Stimulated activated CD8-positive, alpha-beta memory T cell treated with anti-CD3 and anti-CD28 coated beads, Interleukin-2, amount 100 ng/mL, for 48 hours (primary cell): ENCODE measurements around the gene TSPAN31.

Experiments
- DNase-seq, 2 donors: peaks; one replicate each; pipeline ENCODE4 v3.0.0-alpha.2; 2020; ENCODE audit warnings: low read depth in 2 of 2

Gene TSPAN31

GRCh38 chr12:57735952-57736740 is 8.7 kb upstream of the TSPAN31 start:
- no peak for DNase-seq

GRCh38 chr12:57736741-57737466 is 7.9 kb upstream of the TSPAN31 start:
- no peak for DNase-seq

GRCh38 chr12:57737467-57738460 is 7.1 kb upstream of the TSPAN31 start:
- no peak for DNase-seq

- DNase-seq = no peak
These were observed 6.1 kb upstream of the TSPAN31 start, which contains the start of gene AGAP2 for GRCh38 chr12:57738661-57739237. TSS of gene AGAP2 (minus strand) at chr12:57738742. CDS start at chr12:57738246, 496 bp downstream.

- DNase-seq = no peak
These were observed 5.5 kb upstream of the TSPAN31 start for GRCh38 chr12:57739387-57739786.

- DNase-seq = no peak
These were observed 4.8 kb upstream of the TSPAN31 start for GRCh38 chr12:57739914-57740538.

- peak; percentile 52 to 59 for DNase-seq
These were observed 4.0 kb upstream of the TSPAN31 start for GRCh38 chr12:57740656-57741412.

- DNase-seq = no peak
These were observed 3.4 kb upstream of the TSPAN31 start for GRCh38 chr12:57741413-57741789.

- DNase-seq = peak; percentile 55 to 72
These were observed 2.7 kb upstream of the TSPAN31 start for GRCh38 chr12:57741844-57742738.

GRCh38 chr12:57743769-57744168 is 1.1 kb upstream of the TSPAN31 start:
- DNase-seq = no peak

GRCh38 chr12:57744194-57744776 is 554 bp upstream of the TSPAN31 start:
- peak; percentile 34 to 71 for DNase-seq

- no peak for DNase-seq
These were observed 644 bp downstream of the TSPAN31 start for GRCh38 chr12:57745485-57745881.

- DNase-seq = no peak
These were observed 1.2 kb downstream of the TSPAN31 start for GRCh38 chr12:57746025-57746424.

GRCh38 chr12:57749061-57749460 is 4.2 kb downstream of the TSPAN31 start:
- DNase-seq = no peak

GRCh38 chr12:57750561-57751431 is 6.0 kb downstream of the TSPAN31 start:
- DNase-seq = no peak

GRCh38 chr12:57751432-57751787 is 6.6 kb downstream of the TSPAN31 start:
- no peak for DNase-seq

GRCh38 chr12:57751788-57752667 is 7.2 kb downstream of the TSPAN31 start, which contains the start of gene CDK4:
TSS of gene CDK4 (minus strand) at chr12:57752310. CDS start at chr12:57751717, 593 bp downstream.
- DNase-seq = peak; percentile 97 to 98
